ENCODE results near the gene FAM120B. TPM values are rescaled to one million over a fixed set of nuclear protein-coding genes. Genes with fewer than 3 reads are reported as not detected.

FAM120B gene
- total and polyA plus RNA-seq, 2 of the 4 experiments (the other 2 are of a cell fraction) = 15.3 to 28.0 TPM

- ATAC-seq (ENCODE audit: low read depth) = no peak
- no peak overlapping the region for H2BK15ac ChIP-seq (ENCODE audit: low read depth, low read length)
- ChIA-PET CTCF (no interaction called here), POLR2A (ENCODE audit: unreplicated experiment) (no interaction called here)
- no peak overlapping the region for H2AK9ac ChIP-seq (replicated peaks; ENCODE audit: low read depth, low read length, poor library complexity)
- no peak overlapping the region for H3K4me3 ChIP-seq (ENCODE audit: insufficient read depth, low read depth, low read length)
- dilution Hi-C loops (cut with HindIII; ENCODE audit: low sequenced_read_pairs, unreplicated experiment) = no loop called here
- H4K91ac ChIP-seq (ENCODE audit: insufficient read depth, low read depth, low read length) = no peak overlapping the region
- H2BK5ac ChIP-seq (ENCODE audit: low read depth, low read length, poor library complexity, severe bottlenecking) = no peak overlapping the region
- BruUV-seq (replicated peaks) = no TSS peak
- H4K8ac ChIP-seq (ENCODE audit: low read depth in 2 of 2, low read length in 2 of 2) = no peak overlapping the region
- 0 out of 2 replicates have a peak, but pooled peaks cover 3% of the 10 kb centered on the region for H3K9me1 ChIP-seq (ENCODE audit: insufficient read depth, low read length)
- 93% methylated on average over 2 of the region's 9 CpGs; no CpG with 5 or more reads in 1 of the 2 experiments for WGBS, 2 experiments (ENCODE audit: extremely low coverage in 2 of 2, insufficient read length in 1 of 2)
- H2BK120ac ChIP-seq (ENCODE audit: low read depth, low read length) = no peak overlapping the region
- no peaks in the 10 kb centered on the region for H3K79me1 ChIP-seq (ENCODE audit: low read depth in 1 of 2, low read length in 2 of 2)
- no peaks in the 10 kb centered on the region for H3K9me3 ChIP-seq (ENCODE audit: control insufficient read depth, insufficient read depth, low read length)
- H3K27ac ChIP-seq (ENCODE audit: insufficient read depth, low read length) = no peak overlapping the region
- H3K18ac ChIP-seq (ENCODE audit: low read depth, low read length) = no peak overlapping the region
- no peak overlapping the region for H3K56ac ChIP-seq (ENCODE audit: extremely low read depth, insufficient read depth, low read length)
- H3K4me1 ChIP-seq (ENCODE audit: control insufficient read depth, insufficient read depth, low read length) = peaks cover 1% of the 10 kb centered on the region; the same call in 1 of the 2 replicates
- in situ Hi-C loops (cut with MboI; ENCODE audit: low sequenced_read_pairs) = no loop called here
- H3K23ac ChIP-seq (ENCODE audit: low read depth, low read length) = no peak overlapping the region
- no peak overlapping the region for H2AFZ ChIP-seq (replicated peaks; ENCODE audit: low read length, poor library complexity)
- H3K4me2 ChIP-seq (ENCODE audit: low read depth, low read length) = no peak overlapping the region
- peaks cover 2% of the 10 kb centered on the region; the same call in 1 of the 2 replicates for H3K27me3 ChIP-seq (ENCODE audit: control insufficient read depth, insufficient read depth, low read length)
- no peak overlapping the region for H3K4ac ChIP-seq (ENCODE audit: low read depth, low read length)
- intact Hi-C loops (cut with micrococcal nuclease) = no loop called here
- no peaks in the 10 kb centered on the region for H4K20me1 ChIP-seq (ENCODE audit: insufficient read depth, low read length)
- H3K14ac ChIP-seq (replicated peaks; ENCODE audit: low read depth, low read length) = no peak overlapping the region
- no peak overlapping the region for H3K9ac ChIP-seq (ENCODE audit: low read depth, low read length)
- no peak overlapping the region for H4K5ac ChIP-seq (ENCODE audit: low read depth, low read length)
- H2AK5ac ChIP-seq (ENCODE audit: low read depth, low read length) = no peak overlapping the region
- TF ChIP-seq BHLHE40 (IDR thresholded peaks at IDR 0.05; ENCODE audit: low read depth, low read length) (no peak), CTCF (conservative IDR thresholded peaks at IDR 0.05; ENCODE audit: low read depth, low read length) (no peak), FOS (IDR thresholded peaks at IDR 0.05; ENCODE audit: low read depth, low read length) (no peak), RAD21 (IDR thresholded peaks at IDR 0.05; ENCODE audit: low read length) (no peak), CHD1 (IDR thresholded peaks at IDR 0.05; ENCODE audit: low read depth, low read length) (no peak), MAZ (IDR thresholded peaks at IDR 0.05; ENCODE audit: borderline replicate concordance, low read depth, low read length) (no peak), SMC3 (IDR thresholded peaks at IDR 0.05; ENCODE audit: low read depth, low read length) (no peak), RFX5 (IDR thresholded peaks at IDR 0.05; ENCODE audit: low read depth, low read length) (no peak), NFE2L2 (IDR thresholded peaks at IDR 0.05; ENCODE audit: low read depth, low read length) (no peak), ELK1 (IDR thresholded peaks at IDR 0.05; ENCODE audit: borderline replicate concordance, low read depth, low read length) (no peak), MAFK (IDR thresholded peaks at IDR 0.05; ENCODE audit: low read depth, low read length) (no peak), POLR2A (IDR thresholded peaks at IDR 0.05; ENCODE audit: low read depth, low read length) (no peak), MXI1 (IDR thresholded peaks at IDR 0.05; ENCODE audit: borderline replicate concordance, low read depth, low read length) (no peak), RCOR1 (IDR thresholded peaks at IDR 0.05; ENCODE audit: insufficient replicate concordance, low read length) (no peak), CEBPB (IDR thresholded peaks at IDR 0.05; ENCODE audit: low read depth, low read length) (no peak)
- TF ChIP-seq, protein P1, sequence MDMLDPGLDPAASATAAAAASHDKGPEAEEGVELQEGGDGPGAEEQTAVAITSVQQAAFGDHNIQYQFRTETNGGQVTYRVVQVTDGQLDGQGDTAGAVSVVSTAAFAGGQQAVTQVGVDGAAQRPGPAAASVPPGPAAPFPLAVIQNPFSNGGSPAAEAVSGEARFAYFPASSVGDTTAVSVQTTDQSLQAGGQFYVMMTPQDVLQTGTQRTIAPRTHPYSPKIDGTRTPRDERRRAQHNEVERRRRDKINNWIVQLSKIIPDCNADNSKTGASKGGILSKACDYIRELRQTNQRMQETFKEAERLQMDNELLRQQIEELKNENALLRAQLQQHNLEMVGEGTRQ (IDR thresholded peaks at IDR 0.05; ENCODE audit: low read depth, low read length) = no peak
- no peak for DNase-seq
- no peaks in the 10 kb centered on the region for H3K36me3 ChIP-seq (ENCODE audit: control insufficient read depth, insufficient read depth, low read length)
- no peak overlapping the region for H2BK20ac ChIP-seq (ENCODE audit: low read depth, low read length)
Observed at GRCh38 chr6:170456334-170456733, 149.8 kb downstream of the FAM120B start.
